Measurements from ENCODE around the gene EXD2.

EXD2 gene

DNA sequence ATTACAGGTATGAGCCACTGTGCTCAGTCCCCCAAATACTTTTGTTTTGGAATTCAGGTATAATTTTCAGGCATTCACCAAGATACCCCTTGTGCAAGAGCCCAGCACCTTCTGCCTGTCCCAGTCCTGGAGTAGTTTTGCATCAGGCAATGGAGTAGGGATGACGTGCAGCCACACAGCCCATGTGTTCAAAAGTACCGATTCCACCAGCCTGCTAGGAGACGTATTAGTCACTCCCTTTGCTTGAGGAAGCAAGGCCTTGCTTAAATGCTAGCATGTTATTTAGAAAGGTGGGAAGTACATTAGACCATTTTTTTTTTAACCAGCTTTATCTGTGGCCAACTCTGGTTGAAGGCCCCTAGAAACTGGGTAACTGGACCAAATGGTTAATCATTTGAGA, 53.6 kb downstream of the EXD2 start:
- TF ChIP-seq EZH2phosphoT487 (IDR thresholded peaks at IDR 0.05; ENCODE audit: borderline replicate concordance, low read length): no peak
- TF ChIP-seq, protein P1, sequence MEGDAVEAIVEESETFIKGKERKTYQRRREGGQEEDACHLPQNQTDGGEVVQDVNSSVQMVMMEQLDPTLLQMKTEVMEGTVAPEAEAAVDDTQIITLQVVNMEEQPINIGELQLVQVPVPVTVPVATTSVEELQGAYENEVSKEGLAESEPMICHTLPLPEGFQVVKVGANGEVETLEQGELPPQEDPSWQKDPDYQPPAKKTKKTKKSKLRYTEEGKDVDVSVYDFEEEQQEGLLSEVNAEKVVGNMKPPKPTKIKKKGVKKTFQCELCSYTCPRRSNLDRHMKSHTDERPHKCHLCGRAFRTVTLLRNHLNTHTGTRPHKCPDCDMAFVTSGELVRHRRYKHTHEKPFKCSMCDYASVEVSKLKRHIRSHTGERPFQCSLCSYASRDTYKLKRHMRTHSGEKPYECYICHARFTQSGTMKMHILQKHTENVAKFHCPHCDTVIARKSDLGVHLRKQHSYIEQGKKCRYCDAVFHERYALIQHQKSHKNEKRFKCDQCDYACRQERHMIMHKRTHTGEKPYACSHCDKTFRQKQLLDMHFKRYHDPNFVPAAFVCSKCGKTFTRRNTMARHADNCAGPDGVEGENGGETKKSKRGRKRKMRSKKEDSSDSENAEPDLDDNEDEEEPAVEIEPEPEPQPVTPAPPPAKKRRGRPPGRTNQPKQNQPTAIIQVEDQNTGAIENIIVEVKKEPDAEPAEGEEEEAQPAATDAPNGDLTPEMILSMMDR (IDR thresholded peaks at IDR 0.05; ENCODE audit: low read depth, low read length, poor library complexity, severe bottlenecking): no peak
- Histone ChIP-seq H3K9me2 (replicated peaks; ENCODE audit: control insufficient read depth, low read length) (no peaks in the 10 kb centered on the region), H3K79me2 (ENCODE audit: control insufficient read depth, low read length) (no peaks in the 10 kb centered on the region), H3F3A (ENCODE audit: control insufficient read depth, insufficient read depth) (no peaks in the 10 kb centered on the region), H4K20me1 (ENCODE audit: control insufficient read depth, insufficient read depth, low read depth, low read length) (no peaks in the 10 kb centered on the region), H3K4me3 (ENCODE audit: low read length) (no peak overlapping the region), H3K9me3 (ENCODE audit: control insufficient read depth, insufficient read depth, low read length) (no peaks in the 10 kb centered on the region), H3K36me3 (ENCODE audit: control insufficient read depth, low read length) (no peaks in the 10 kb centered on the region), H3K4me2 (ENCODE audit: low read length) (no peak overlapping the region), H3K27ac (ENCODE audit: low read depth, low read length) (no peak overlapping the region), H3K27me3 (ENCODE audit: control insufficient read depth, low read length) (no peaks in the 10 kb centered on the region), H3K4me1 (ENCODE audit: control insufficient read depth, low read length) (peaks cover 12% of the 10 kb centered on the region)

DNA sequence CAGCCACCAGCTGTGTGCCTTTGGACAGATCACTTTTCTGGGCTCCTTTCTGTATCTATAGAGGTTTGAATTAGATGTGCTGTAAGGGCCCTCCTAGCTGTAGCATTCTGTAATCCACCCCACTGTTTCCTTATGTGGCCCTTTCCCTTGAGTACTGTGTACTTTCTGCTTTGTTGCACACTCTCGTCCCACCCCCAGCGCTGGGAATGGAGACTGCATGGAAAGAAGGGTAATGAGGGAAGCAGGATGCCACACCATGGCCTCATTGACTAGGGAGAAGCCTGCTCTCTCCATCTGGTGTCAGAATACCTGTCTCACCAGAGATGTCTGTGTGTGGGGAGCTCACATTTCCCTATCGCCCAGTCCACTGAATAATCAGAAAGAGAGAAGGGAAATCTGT, 55.0 kb downstream of the EXD2 start:
- H3K9me3 ChIP-seq (ENCODE audit: control insufficient read depth, insufficient read depth, low read length): no peaks in the 10 kb centered on the region
- H3K79me2 ChIP-seq (ENCODE audit: control insufficient read depth, low read length): no peaks in the 10 kb centered on the region
- H3K4me1 ChIP-seq (ENCODE audit: control insufficient read depth, low read length): peaks cover 12% of the 10 kb centered on the region
- H3K27me3 ChIP-seq (ENCODE audit: control insufficient read depth, low read length): no peaks in the 10 kb centered on the region
- H3K36me3 ChIP-seq (ENCODE audit: control insufficient read depth, low read length): no peaks in the 10 kb centered on the region
- H4K20me1 ChIP-seq (ENCODE audit: control insufficient read depth, insufficient read depth, low read depth, low read length): no peaks in the 10 kb centered on the region
- no peaks in the 10 kb centered on the region for H3F3A ChIP-seq (ENCODE audit: control insufficient read depth, insufficient read depth)
- no peak overlapping the region for H3K4me3 ChIP-seq (ENCODE audit: low read length)
- H3K9me2 ChIP-seq (replicated peaks; ENCODE audit: control insufficient read depth, low read length): no peaks in the 10 kb centered on the region
- TF ChIP-seq EZH2phosphoT487 (IDR thresholded peaks at IDR 0.05; ENCODE audit: borderline replicate concordance, low read length): no peak
- TF ChIP-seq, protein P1 (IDR thresholded peaks at IDR 0.05; ENCODE audit: low read depth, low read length, poor library complexity, severe bottlenecking): no peak
- no peak overlapping the region for H3K27ac ChIP-seq (ENCODE audit: low read depth, low read length)
- H3K4me2 ChIP-seq (ENCODE audit: low read length): no peak overlapping the region

DNA sequence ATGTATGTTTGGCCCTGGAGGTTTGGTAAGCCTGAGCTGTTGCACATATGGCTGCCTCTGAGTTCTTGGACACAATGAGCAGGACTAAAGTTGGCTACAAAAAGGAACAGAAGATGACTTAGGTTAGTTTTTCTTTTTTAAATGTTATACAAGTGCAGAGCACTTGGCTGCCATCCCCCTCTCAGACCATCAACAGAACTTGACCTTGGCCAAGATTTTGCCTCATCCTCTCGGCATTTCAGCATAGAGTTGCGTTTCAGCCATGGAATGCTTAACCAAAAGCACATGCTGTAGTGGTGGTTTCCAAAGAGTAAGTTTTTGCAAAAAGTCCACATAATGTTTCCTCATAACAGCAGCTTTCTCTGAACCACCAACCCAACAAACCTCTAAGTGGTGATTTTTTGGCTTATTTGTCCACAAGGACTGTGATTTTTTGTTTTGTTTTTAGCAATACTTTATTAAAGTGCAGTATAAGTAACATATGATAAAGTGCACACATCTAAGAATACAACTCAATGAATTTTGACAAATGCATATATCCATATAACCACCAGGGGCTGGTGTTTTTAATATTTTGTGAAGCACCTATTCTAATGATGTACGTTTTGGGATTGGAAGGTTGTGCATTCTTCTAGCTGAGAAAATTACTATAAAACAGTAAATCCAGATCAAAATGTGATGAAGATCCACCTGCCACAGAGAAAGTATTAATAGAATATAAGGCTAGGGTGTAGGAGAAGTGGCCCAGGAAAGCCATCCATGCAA, 56.6 kb downstream of the EXD2 start:
- Histone ChIP-seq H3K4me1 (ENCODE audit: control insufficient read depth, low read length) (peaks cover 12% of the 10 kb centered on the region), H3K79me2 (ENCODE audit: control insufficient read depth, low read length) (no peaks in the 10 kb centered on the region), H3K4me2 (ENCODE audit: low read length) (no peak overlapping the region), H3K27ac (ENCODE audit: low read depth, low read length) (no peak overlapping the region), H3K4me3 (ENCODE audit: low read length) (no peak overlapping the region), H3K36me3 (ENCODE audit: control insufficient read depth, low read length) (no peaks in the 10 kb centered on the region), H3F3A (ENCODE audit: control insufficient read depth, insufficient read depth) (no peaks in the 10 kb centered on the region), H3K9me2 (replicated peaks; ENCODE audit: control insufficient read depth, low read length) (no peaks in the 10 kb centered on the region), H3K9me3 (ENCODE audit: control insufficient read depth, insufficient read depth, low read length) (no peaks in the 10 kb centered on the region), H3K27me3 (ENCODE audit: control insufficient read depth, low read length) (peaks cover 3% of the 10 kb centered on the region; the same call in 1 of the 2 replicates), H4K20me1 (ENCODE audit: control insufficient read depth, insufficient read depth, low read depth, low read length) (no peaks in the 10 kb centered on the region)
- TF ChIP-seq EZH2phosphoT487 (IDR thresholded peaks at IDR 0.05; ENCODE audit: borderline replicate concordance, low read length): no peak
- TF ChIP-seq, protein P1 (IDR thresholded peaks at IDR 0.05; ENCODE audit: low read depth, low read length, poor library complexity, severe bottlenecking): peak; percentile 12
